Caki2 (cell line): ENCODE data around the gene PHOSPHO2. TPM values are rescaled to one million over a fixed set of nuclear protein-coding genes. Genes with fewer than 3 reads are reported as not detected.

Source experiments
- DNase-seq: peaks from one replicate; pipeline ENCODE4 v3.0.0-alpha.2; 2015; ENCODE audit warnings: low read depth
- in situ Hi-C: cut with HindIII; loops from 2 replicates; pipeline ENCODE4 v1.10.0; 2016; ENCODE audit warnings: low sequenced_read_pairs, low pct_unique_long_range_greater_than_20kb, mixed read lengths
- total RNA-seq: library from RNA; depleted of rRNA; stranded (reverse); fragments of >200 nt; shearing (Covaris generic); gene quantifications from 2 replicates; pipeline ENCODE4 v1.2.3, GENCODE V29; 2014; ENCODE audit warnings: low replicate concordance; rRNA removed

PHOSPHO2 gene
- total RNA-seq, 1 experiment from 2014 or later: 7.5 TPM

DNA sequence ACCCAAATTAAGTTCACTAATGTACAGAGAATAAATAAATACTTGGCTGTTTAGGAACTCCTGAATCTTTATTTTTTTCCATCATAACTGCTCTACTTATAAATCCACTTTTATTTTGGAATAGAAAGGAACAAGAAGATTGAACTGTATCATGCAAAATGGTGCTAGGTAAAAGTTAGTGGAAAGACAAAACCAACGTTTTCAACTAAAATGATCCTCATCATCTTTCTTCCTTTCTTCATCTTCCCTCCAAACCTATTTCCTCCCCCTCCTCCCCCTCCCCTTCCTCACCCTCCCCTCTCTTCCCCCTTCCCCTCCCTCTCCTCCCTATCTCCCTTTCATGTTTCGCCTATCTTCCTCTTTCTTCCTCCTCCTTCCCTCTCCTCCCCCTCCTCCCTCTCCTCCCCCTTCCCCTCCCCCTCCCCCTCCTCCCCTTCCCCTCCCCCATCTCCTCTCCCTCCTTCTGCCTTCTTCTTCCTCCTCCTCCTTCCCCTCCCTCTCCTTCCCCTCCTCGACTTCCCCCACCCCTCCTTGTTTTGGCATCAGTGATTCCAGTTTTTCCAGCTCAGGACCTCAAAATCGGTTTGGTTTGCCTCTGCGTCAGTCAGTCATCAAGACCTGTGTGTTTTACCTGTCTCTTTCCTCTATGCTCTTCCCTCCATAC lies 44.4 kb downstream of the PHOSPHO2 start:
- DNase-seq: no peak
- in situ Hi-C loops: no loop called here

DNA sequence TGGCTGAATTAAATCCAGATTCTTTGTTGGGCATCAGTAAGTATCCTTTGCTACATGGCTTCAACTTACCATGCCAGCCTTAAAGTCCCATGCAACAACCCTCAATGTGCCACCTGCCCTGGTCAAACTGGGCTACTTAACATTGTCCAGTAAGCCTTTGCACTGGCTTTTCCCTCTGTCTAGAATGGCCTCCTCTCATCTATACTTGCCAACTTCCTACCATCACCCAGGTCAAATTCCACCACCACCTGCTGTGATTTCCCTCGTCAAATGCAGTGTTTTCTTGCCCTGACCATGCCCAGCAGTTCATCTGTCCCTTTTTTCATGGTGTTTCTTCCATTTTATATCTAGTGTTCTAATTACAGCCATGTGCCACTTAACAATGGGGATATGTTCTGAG lies 45.1 kb downstream of the PHOSPHO2 start:
- in situ Hi-C loops: no loop called here
- DNase-seq: no peak

DNA sequence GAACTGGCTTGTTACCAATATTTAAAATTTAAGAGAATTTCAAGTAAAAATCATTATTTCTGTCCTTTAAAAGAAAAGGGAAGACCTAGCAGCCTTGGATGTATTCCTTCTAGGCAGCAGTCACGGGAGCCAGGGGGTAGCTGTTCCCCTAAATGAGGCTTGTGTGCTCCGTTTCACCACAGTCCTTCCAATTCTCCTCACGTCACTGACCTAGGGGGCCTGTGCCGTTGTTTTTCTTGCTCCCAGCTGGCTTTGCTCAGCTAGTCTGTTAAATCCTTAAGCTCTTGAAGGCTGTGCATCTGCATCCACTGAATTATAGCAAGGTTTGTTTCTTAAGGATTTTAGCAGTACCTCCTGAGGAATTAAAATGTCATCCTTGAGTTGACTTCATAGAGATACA lies 49.3 kb downstream of the PHOSPHO2 start:
- in situ Hi-C loops: no loop called here
- DNase-seq: no peak

DNA sequence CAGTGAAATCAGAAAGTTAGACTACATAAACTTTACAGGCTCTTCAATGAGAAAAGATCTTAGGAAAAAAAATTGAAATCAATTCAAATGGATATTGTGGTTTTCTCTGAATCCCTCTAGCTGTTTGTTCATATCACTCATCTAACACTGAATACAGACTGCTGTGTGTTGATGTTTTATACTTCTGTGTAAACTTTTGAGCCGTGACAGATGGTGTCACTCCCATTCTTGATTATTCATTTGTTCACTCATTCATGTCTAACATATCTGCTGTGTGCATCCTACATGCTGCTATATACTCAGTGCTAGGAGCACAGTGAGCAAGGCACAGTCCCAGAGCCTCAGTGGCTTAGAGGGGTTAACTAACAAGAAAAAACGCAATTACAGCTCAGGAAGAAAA lies 52.0 kb downstream of the PHOSPHO2 start:
- no peak for DNase-seq
- in situ Hi-C loops: no loop called here

DNA sequence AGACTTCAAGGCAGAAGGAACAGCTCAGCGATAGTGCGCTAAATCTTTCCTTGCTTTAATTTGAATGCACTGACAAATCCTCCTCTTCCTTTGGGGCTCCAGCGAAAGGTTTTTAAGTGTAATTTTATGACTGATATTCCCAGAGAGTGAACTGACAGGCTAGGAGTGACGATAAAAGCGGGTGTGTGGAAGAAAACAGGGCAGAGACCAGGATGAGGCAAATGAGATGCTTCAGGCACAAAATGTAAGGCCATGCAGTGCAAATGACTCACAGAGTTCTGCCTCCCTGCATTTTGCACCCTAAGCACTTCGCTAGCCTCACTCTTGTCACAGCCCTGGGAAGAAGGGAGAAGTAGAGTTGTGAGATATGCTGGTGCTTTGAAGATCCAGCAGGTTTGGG lies 54.0 kb downstream of the PHOSPHO2 start:
- no peak for DNase-seq
- in situ Hi-C loops: no loop called here

Other genes starting within 250 kb of the PHOSPHO2 start
- 2.0 and 6.2 TPM in 2 replicates for gene BBS5, start 215.0 kb upstream of the PHOSPHO2 start, total RNA-seq
- not detected in 2 replicates for gene KLHL41, start 184.8 kb upstream of the PHOSPHO2 start, total RNA-seq
- gene FASTKD1, start 120.6 kb upstream of the PHOSPHO2 start, total RNA-seq: 10.8 and 14.0 TPM in 2 replicates
- gene PPIG, start 110.1 kb upstream of the PHOSPHO2 start, total RNA-seq: 11.7 and 21.1 TPM in 2 replicates
- gene CFAP210, start 64 bp upstream of the PHOSPHO2 start, total RNA-seq: not detected in 2 replicates
- 7.7 and 11.8 TPM in 2 replicates for gene KLHL23, start 39.4 kb downstream of the PHOSPHO2 start, total RNA-seq
- gene SSB, start 104.4 kb downstream of the PHOSPHO2 start, total RNA-seq: 93.1 and 102 TPM in 2 replicates
- gene METTL5, start 130.4 kb downstream of the PHOSPHO2 start, total RNA-seq: 68.4 and 101 TPM in 2 replicates
- 8.6 and 22.9 TPM in 2 replicates for gene UBR3, start 133.0 kb downstream of the PHOSPHO2 start, total RNA-seq